GOT3 (cell line): ENCODE measurements around the gene INCENP.

Experiments used
- DNase-seq: peaks from one replicate; lab custom pipeline; 2025; ENCODE audit warnings: mixed read lengths; lab: John Stamatoyannopoulos, UW

Gene INCENP

DNA sequence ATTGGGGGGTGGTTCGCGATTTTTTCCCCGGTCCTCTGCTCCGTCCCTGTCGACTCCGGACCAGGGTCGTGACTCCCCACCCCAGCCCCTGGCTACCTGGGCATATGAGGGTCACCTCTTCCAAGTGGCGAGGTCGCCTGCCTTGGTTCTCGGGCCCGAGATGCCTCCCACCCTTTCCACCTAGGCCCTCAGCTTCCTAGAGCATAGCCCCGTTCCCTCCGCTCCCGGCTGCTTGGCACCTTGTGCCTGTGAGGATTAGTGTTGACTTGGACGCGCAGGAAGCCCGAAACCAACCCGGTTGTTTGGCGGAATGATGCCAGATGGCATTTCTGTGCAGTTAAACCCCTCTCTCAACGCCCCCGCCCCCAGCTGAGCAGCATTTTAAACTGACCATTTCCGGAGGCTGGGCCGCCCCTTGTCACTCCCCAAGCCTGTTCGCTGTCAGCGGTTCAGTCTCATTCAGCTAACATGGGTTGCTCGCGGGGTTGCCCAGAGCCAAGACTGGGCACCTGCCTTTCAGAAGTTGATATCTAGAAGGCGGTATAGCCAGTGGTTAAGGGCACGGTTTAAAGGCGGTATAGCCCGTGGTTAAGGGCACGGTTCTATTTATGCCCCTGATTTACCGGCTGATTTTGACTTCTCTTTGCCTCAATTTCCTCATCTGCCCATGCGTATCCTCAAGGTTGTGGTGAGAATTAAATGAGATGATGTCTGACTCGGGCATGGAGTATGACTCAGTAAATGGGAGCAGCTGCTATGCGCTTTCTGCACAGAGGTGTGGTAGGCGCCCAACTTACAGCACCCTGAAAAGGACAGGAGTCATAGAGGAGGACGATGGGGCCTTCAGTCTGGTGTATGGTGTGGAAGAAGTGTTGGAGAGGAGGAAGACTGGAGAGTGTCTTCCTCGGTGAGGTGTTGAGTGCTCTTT is 639 bp downstream of the INCENP start:
- DNase-seq: no peak

- no peak for DNase-seq
Observed at GRCh38 chr11:62125316-62125715, 1.5 kb downstream of the INCENP start.

DNA sequence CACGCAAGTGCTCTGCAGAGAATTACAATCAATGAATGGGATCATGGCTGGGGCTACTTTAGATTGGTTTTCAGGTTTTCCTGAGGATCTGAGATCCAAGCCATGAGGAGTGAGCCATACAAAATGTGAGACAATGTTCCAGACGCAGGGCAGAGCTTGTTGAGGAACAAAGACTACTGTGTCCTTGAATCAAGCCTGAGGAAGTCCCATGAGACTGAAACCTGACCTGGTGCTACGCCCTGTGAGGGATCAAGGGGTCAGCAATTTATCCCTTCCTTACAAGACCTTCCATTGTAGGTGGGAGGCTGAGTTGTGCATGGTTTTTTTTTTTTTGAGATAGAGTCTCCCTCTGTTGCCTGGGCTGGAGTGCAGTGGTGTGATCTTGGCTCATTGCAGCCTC is 2.1 kb downstream of the INCENP start:
- no peak for DNase-seq

GRCh38 chr11:62127426-62127825 is 3.6 kb downstream of the INCENP start:
- DNase-seq: no peak

GRCh38 chr11:62127941-62128770 is 4.3 kb downstream of the INCENP start:
- DNase-seq: no peak

- DNase-seq: no peak
Observed at GRCh38 chr11:62128835-62129234, 5.0 kb downstream of the INCENP start.

DNA sequence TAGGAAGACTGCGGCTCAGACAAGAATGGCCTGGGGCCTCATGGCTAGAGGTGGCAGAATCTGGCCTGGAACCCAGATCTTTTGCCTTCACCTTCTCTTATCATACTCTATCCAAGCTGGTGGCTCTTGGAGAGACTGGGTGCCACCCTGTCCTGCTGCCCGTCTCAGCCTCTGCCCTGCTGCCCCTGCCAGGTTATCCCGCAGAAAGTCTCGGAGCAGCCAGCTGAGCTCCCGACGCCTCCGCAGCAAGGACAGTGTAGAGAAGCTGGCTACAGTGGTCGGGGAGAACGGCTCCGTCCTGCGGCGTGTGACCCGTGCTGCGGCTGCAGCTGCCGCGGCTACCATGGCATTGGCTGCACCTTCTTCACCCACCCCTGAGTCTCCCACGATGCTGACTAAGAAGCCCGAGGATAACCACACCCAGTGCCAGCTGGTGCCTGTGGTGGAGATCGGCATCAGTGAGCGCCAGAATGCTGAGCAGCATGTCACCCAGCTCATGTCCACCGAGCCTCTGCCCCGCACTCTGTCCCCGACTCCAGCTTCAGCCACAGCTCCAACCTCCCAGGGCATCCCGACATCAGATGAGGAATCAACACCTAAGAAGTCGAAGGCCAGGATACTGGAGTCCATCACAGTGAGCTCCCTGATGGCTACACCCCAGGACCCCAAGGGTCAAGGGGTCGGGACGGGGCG is 5.9 kb downstream of the INCENP start:
- no peak for DNase-seq

DNA sequence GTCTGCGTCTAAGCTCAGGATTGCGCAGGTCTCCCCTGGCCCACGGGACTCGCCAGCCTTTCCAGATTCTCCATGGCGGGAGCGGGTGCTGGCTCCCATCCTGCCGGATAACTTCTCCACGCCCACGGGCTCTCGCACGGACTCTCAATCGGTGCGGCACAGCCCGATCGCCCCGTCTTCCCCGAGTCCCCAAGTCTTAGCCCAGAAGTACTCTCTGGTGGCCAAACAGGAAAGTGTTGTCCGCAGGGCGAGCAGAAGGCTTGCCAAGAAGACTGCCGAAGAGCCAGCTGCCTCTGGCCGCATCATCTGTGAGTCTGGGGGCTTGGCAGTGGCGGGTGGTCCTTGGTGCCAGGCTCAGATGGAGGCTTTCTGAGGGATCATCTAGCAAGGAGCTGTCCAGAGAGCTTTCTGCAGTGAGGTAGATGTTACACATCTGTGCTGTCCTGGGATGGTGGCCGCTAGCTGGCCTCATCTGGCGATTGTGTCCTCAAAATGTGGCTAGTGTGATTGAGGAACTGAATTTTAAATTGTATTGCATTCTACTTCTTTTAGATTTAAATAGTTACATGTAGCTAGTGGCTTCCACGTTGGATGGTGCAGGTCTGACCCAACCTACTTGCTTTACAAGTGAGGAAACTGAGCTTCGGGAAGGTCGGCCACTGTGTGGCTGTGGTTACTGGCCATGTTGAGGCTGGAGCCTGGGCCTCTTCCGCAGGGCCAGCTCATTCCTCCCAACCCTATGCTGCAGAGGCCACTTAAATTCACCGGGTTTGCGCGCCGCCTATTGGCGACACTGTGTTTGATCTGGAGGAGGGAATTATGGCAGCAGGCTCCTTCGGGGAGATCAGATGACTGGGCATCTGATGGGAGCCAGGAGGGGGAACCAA is 6.7 kb downstream of the INCENP start:
- DNase-seq: no peak

DNA sequence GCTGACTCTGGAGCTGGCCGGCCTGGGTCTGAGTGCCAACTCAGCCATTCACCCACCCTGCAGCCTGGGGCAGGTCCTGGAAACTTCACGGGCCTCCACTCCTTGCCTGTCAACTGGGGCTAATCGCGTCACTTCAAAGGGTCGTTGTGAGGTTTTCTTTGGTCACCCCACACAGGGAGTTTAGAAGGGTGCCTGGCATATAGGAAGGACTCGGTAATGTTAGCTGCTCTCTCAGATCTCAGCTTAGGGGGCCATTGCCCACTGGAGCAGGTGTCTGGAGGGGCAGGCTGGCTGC is 7.3 kb downstream of the INCENP start:
- no peak for DNase-seq

DNA sequence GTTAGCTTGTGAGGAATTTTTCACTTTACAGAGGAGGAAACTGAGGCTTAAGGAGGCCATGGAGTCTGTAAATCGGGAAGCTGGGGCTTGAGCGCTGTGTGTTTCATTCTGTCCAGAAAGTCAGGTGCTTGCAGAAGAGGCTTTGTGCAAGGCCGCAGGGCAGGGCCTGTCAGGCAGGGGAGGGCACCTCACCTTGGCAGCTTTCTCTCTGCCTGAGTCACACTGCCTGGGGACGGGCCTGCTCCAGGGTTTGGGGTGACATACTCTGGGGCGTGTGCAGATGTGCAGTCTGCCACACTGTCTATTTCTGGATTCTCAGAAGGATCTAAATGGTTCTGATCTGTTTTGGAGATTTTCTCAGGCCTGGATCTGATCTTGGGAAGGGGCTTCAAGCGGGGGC is 8.4 kb downstream of the INCENP start:
- DNase-seq: no peak

GRCh38 chr11:62132689-62133293 is 9.0 kb downstream of the INCENP start:
- DNase-seq: no peak

DNA sequence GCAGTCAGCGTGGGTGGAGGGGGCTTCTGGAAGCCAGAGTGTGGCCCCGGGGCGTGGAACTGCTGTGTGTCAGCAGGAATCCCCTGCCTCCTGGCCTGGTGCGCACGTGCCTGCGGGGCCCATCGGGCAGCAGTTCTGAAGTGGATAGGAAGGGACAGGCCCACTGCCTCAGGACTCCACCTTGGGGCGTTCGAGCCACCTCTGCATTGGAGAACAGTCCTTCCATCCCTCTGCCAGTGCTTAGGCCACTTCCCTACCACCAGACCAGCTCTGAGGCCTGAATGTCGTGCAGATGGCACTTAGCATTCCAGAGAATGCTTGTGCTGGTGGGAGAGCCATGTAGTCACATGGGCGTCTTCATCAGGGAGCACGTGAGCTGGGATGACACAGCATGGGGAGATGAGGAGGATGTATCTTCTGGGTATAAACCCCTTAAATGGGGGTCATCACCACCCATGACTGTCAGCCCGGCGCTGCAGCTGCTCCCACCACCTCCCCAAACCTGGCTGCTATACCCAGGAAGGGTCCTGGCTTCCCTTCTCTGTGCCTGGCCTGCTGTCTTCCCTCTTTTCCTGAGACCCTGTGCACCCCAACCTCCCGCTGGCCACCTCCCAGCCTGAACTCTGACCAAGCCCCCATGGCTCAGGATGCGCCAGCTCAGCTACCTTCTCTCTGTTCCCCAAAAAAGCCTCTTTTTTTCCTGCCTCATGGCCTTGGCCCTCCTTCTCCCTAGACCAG is 9.7 kb downstream of the INCENP start:
- DNase-seq: no peak

GRCh38 chr11:62137276-62137861 is 13.6 kb downstream of the INCENP start:
- no peak for DNase-seq

- DNase-seq: no peak
Observed at GRCh38 chr11:62137881-62138629, 14.2 kb downstream of the INCENP start.

DNA sequence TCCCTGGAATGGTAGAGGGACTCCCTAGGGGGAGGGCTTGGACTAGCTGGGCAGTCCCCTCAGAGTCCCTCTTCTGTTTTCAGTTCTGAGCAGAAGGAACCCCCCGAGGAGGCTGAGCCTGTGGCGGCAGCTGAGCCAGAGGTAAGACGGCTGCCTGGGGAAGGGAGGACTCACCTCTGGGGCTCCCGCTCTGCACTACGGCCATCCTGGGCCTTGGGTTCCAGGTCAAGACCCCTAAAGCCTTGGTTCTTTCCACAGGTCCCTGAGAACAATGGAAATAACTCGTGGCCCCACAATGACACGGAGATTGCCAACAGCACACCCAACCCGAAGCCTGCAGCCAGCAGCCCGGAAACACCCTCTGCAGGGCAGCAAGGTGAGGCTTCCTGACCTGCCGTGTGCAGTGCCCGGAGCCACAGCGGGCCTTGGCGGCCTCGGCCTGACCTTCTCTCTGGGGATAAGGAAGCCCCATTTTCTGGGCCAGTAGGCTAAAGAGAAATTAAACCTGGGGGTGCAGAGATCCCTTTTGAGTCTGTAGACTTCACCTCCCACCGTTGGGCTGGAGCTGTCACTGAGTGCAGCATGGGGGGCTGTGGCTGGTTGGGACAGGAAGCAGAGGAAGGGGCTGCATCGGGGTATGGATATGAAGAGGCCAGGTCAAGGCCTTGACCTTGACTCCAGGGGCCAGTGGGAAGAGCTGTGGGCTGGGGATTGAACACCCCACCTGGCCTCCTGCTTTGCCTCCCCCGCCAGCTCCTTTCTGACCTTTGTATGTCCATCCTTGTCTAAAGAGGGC is 15.0 kb downstream of the INCENP start:
- DNase-seq: no peak

- DNase-seq: no peak
Observed at GRCh38 chr11:62139526-62140303, 15.9 kb downstream of the INCENP start.

DNA sequence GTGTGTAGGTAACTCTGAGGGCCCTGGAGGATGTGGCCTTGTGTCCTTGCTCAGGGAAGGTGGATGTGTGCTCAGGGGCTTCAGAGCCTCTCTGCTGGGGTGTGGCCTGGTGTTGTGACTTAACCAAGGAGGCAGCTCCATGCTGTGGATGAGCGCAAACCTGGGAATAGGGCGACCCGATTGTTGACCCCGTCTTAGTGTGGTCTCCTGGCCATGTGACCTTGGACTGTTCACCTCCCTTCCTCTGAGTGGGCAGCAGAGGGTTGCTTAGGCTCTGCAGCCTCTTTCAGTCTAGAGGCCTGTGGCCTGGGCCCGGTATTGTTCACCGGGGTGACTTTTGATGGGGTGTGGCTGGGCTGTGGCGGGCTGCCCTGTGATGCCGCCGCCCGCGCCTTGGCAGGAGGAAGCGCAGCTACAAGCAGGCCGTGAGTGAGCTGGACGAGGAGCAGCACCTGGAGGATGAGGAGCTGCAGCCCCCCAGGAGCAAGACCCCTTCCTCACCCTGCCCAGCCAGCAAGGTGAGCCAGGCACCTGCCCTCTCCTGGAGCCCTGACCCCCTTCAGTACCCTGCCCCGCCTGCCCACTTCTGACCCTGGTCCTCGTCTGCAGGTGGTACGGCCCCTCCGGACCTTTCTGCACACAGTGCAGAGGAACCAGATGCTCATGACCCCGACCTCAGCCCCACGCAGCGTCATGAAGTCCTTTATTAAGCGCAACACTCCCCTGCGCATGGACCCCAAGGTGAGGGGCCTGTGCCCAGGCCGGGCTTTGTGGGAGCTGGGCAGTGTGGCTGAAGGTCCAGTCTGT is 16.7 kb downstream of the INCENP start:
- DNase-seq: no peak
